WTC11 (cell line): ENCODE data around the gene IP6K2. TPM values are rescaled to one million over a fixed set of nuclear protein-coding genes. Genes with fewer than 3 reads are reported as not detected.

Experiments
- ATAC-seq: fragments of 200-7000 bp; cut with Tn5 transposase; 2 replicates; pipeline ENCODE4 v1.10.0; 2021; ENCODE audit warnings: mild to moderate bottlenecking, moderate library complexity
- CTCF ChIA-PET: fragments of 300-600 bp; sonication (Branson Sonifier 250); formaldehyde crosslinking; loops from one replicate; lab custom pipeline; 2021; ENCODE audit warnings: antibody characterized with exemption; lab: Charles Lee
- POLR2A ChIA-PET: fragments of 350-600 bp; sonication (Branson Sonifier 250); formaldehyde crosslinking; loops from one replicate; lab custom pipeline; 2021; ENCODE audit warnings: antibody characterized with exemption; lab: Charles Lee
- DNase-seq: peaks from one replicate; pipeline ENCODE4 v3.0.0; 2021; ENCODE audit warnings: low spot score
- H3K27ac Mint-ChIP-seq: 2 replicates; pipeline ENCODE4 v1.8.0; 2021; ENCODE audit warnings: mixed read lengths
- H3K27me3 Mint-ChIP-seq: 2 replicates; pipeline ENCODE4 v1.8.0; 2021; ENCODE audit warnings: low read depth, mild to moderate bottlenecking, moderate library complexity, mixed read lengths
- H3K36me3 Mint-ChIP-seq: 2 replicates; pipeline ENCODE4 v1.8.0; 2021; ENCODE audit warnings: mixed read lengths
- H3K4me1 Mint-ChIP-seq: 2 replicates; pipeline ENCODE4 v1.8.0; 2022; ENCODE audit warnings: mixed read lengths
- H3K4me3 Mint-ChIP-seq: 2 replicates; pipeline ENCODE4 v1.8.0; 2021; ENCODE audit warnings: mild to moderate bottlenecking, moderate library complexity, mixed read lengths
- H3K9me3 Mint-ChIP-seq: 2 replicates; pipeline ENCODE4 v1.8.0; 2021; ENCODE audit warnings: mixed read lengths
- ATF3 ChIP-seq: sonication (generic); formaldehyde crosslinking; conservative IDR thresholded peaks from 2 replicates; pipeline ENCODE4 v1.8.1; 2022; ENCODE audit warnings: mild to moderate bottlenecking, missing genetic modification reagents
- CREB1 ChIP-seq: sonication (generic); formaldehyde crosslinking; IDR thresholded peaks from 2 replicates; pipeline ENCODE4 v1.8.0; 2023; ENCODE audit warnings: mild to moderate bottlenecking, missing genetic modification reagents
- EMX1 ChIP-seq: fragments of 250-450 bp; sonication (Bioruptor Pico); IDR thresholded peaks from 2 replicates; pipeline ENCODE4 v1.8.0; 2021; ENCODE audit warnings: mild to moderate bottlenecking
- FOXK1 ChIP-seq: sonication (generic); formaldehyde crosslinking; IDR thresholded peaks from 2 replicates; pipeline ENCODE4 v1.8.0; 2022; ENCODE audit warnings: mild to moderate bottlenecking, moderate library complexity, missing genetic modification reagents
- GTF2I ChIP-seq: fragments of 250-450 bp; sonication (Bioruptor Pico); conservative IDR thresholded peaks from 2 replicates; pipeline ENCODE4 v1.4.0; 2021; ENCODE audit warnings: mild to moderate bottlenecking
- HMGA2 ChIP-seq: fragments of 250-450 bp; sonication (Bioruptor Pico); IDR thresholded peaks from 2 replicates; pipeline ENCODE4 v1.4.0; 2021; ENCODE audit warnings: mild to moderate bottlenecking, moderate library complexity
- IRF2 ChIP-seq: sonication (generic); formaldehyde crosslinking; IDR thresholded peaks from 2 replicates; pipeline ENCODE4 v1.8.0; 2022; ENCODE audit warnings: low read depth, missing genetic modification reagents, borderline replicate concordance
- KAT7 ChIP-seq: sonication (generic); formaldehyde crosslinking; IDR thresholded peaks from 2 replicates; pipeline ENCODE4 v1.8.1; 2023; ENCODE audit warnings: missing genetic modification reagents, mild to moderate bottlenecking, borderline replicate concordance
- MAX ChIP-seq: sonication (generic); formaldehyde crosslinking; IDR thresholded peaks from 2 replicates; pipeline ENCODE4 v1.8.0; 2022; ENCODE audit warnings: mild to moderate bottlenecking, missing genetic modification reagents
- MLX ChIP-seq: sonication (generic); formaldehyde crosslinking; IDR thresholded peaks from 2 replicates; pipeline ENCODE4 v1.8.1; 2023; ENCODE audit warnings: mild to moderate bottlenecking, missing genetic modification reagents, moderate library complexity
- MXD4 ChIP-seq: fragments of 250-450 bp; sonication (Bioruptor Pico); IDR thresholded peaks from 2 replicates; pipeline ENCODE4 v1.8.0; 2021; ENCODE audit warnings: mild to moderate bottlenecking, moderate library complexity, borderline replicate concordance
- NFATC4 ChIP-seq: fragments of 250-450 bp; sonication (Bioruptor Pico); IDR thresholded peaks from 2 replicates; pipeline ENCODE4 v1.9.0; 2021; ENCODE audit warnings: mild to moderate bottlenecking
- NR3C1 ChIP-seq: sonication (generic); formaldehyde crosslinking; conservative IDR thresholded peaks from 2 replicates; pipeline ENCODE4 v1.8.1; 2023; ENCODE audit warnings: low read depth, mild to moderate bottlenecking, missing genetic modification reagents
- OVOL2 ChIP-seq: fragments of 250-450 bp; sonication (Bioruptor Pico); IDR thresholded peaks from 2 replicates; pipeline ENCODE4 v1.9.0; 2021; ENCODE audit warnings: mild to moderate bottlenecking, borderline replicate concordance
- SP1 ChIP-seq: sonication (generic); formaldehyde crosslinking; conservative IDR thresholded peaks from 2 replicates; pipeline ENCODE4 v1.8.1; 2022; ENCODE audit warnings: missing genetic modification reagents
- STAT6 ChIP-seq: sonication (generic); formaldehyde crosslinking; conservative IDR thresholded peaks from 2 replicates; pipeline ENCODE4 v1.8.1; 2023; ENCODE audit warnings: mild to moderate bottlenecking, low read depth, missing genetic modification reagents, moderate library complexity
- TEAD1 ChIP-seq: sonication (generic); formaldehyde crosslinking; IDR thresholded peaks from 2 replicates; pipeline ENCODE4 v1.8.0; 2022; ENCODE audit warnings: mild to moderate bottlenecking, missing genetic modification reagents
- TP53 ChIP-seq: sonication (generic); formaldehyde crosslinking; IDR thresholded peaks from 2 replicates; pipeline ENCODE4 v1.8.1; 2023; ENCODE audit warnings: mild to moderate bottlenecking, missing genetic modification reagents
- ZMAT4 ChIP-seq: fragments of 250-450 bp; sonication (Bioruptor Pico); IDR thresholded peaks from 2 replicates; pipeline ENCODE4 v1.9.0; 2021; ENCODE audit warnings: mild to moderate bottlenecking
- ZNF121 ChIP-seq: sonication (generic); formaldehyde crosslinking; IDR thresholded peaks from 2 replicates; pipeline ENCODE4 v1.8.0; 2023; ENCODE audit warnings: missing genetic modification reagents
- ZNF263 ChIP-seq: sonication (generic); formaldehyde crosslinking; IDR thresholded peaks from 2 replicates; pipeline ENCODE4 v1.8.1; 2022; ENCODE audit warnings: low read depth, mild to moderate bottlenecking, moderate library complexity, missing genetic modification reagents
- ZNF416 ChIP-seq: fragments of 250-450 bp; sonication (Bioruptor Pico); IDR thresholded peaks from 2 replicates; pipeline ENCODE4 v1.9.0; 2021; ENCODE audit warnings: mild to moderate bottlenecking, inconsistent platforms
- ZNF423 ChIP-seq: fragments of 250-450 bp; sonication (Bioruptor Pico); IDR thresholded peaks from 2 replicates; pipeline ENCODE4 v2.1.2; 2022; ENCODE audit warnings: mild to moderate bottlenecking, moderate library complexity
- ZNF532 ChIP-seq: fragments of 250-450 bp; sonication (Bioruptor Pico); IDR thresholded peaks from 2 replicates; pipeline ENCODE4 v1.9.0; 2021; ENCODE audit warnings: mild to moderate bottlenecking, borderline replicate concordance
- ZNF671 ChIP-seq: fragments of 250-450 bp; sonication (Bioruptor Pico); IDR thresholded peaks from 2 replicates; pipeline ENCODE4 v1.8.0; 2021; ENCODE audit warnings: mild to moderate bottlenecking
- total RNA-seq: library from RNA; stranded (reverse); gene quantifications from 3 replicates; pipeline ENCODE4 v1.2.3, GENCODE V29; 2021
- TF ChIP-seq, protein P1 (sequence below): sonication (generic); formaldehyde crosslinking; IDR thresholded peaks from 2 replicates; pipeline ENCODE4 v1.8.1; 2023; ENCODE audit warnings: mild to moderate bottlenecking, missing genetic modification reagents

The IP6K2 gene
- total RNA-seq, 1 experiment from 2014 or later, result 123 TPM

- Mint-ChIP-seq H3K4me3 (peak overlapping the region; percentile 88), H3K36me3 (peaks cover 32% of the 10 kb centered on the region), H3K9me3 (peaks cover 9% of the 10 kb centered on the region; the same call in 1 of the 2 replicates), H3K27ac (peak overlapping the region; percentile 100), H3K27me3 (no peaks in the 10 kb centered on the region), H3K4me1 (peaks cover 14% of the 10 kb centered on the region)
- CTCF ChIA-PET, result interaction anchor here (0.6 to 5.2 kb wide), 23 partner anchors 10 to 469 kb away, joined by 3 to 51 read pairs (median 4); partner anchors contain the start of genes IP6K2, LAMB2, NCKIPSD and NDUFAF3
- DNase-seq, result peak; percentile 99
- ATAC-seq, result peak; percentile 79
- POLR2A ChIA-PET, result interaction anchor here (0.6 to 4.4 kb wide), 12 partner anchors 12 to 457 kb away, joined by 3 to 41 read pairs (median 4); partner anchors contain the start of genes ARIH2, ATRIP, IP6K2 and NDUFAF3
- no peak for TF ChIP-seq NR3C1 (CRISPR knock-in tag)
- TF ChIP-seq ZNF263 (CRISPR knock-in tag), result peak; percentile 69; the same call in 1 of the 2 replicates
- TF ChIP-seq NFATC4 (CRISPR knock-in tag), result no peak
- TF ChIP-seq ZNF423, result 0 out of 2 replicates have a peak, but pooled peaks have one; percentile 17
- TF ChIP-seq TEAD1 (CRISPR knock-in tag), result peak; percentile 99
- no peak for TF ChIP-seq OVOL2
- TF ChIP-seq ZNF671, result peak; percentile 21; the same call in 1 of the 2 replicates
- TF ChIP-seq CREB1, result peak; percentile 15; the same call in 1 of the 2 replicates
- 0 out of 2 replicates have a peak, but pooled peaks have one; percentile 73 for TF ChIP-seq EMX1
- TF ChIP-seq ZNF532 (CRISPR knock-in tag), result peak; percentile 87
- 0 out of 2 replicates have a peak, but pooled peaks have one; percentile 11 for TF ChIP-seq ZNF416
- TF ChIP-seq MAX (CRISPR knock-in tag), result peak; percentile 98
- TF ChIP-seq GTF2I (CRISPR knock-in tag), result 0 out of 2 replicates have a peak, but pooled peaks have one; percentile 29
- peak; percentile 86 for TF ChIP-seq SP1 (CRISPR knock-in tag)
- TF ChIP-seq ZMAT4, result no peak; the same call in 1 of the 2 replicates
- TF ChIP-seq, protein P1, sequence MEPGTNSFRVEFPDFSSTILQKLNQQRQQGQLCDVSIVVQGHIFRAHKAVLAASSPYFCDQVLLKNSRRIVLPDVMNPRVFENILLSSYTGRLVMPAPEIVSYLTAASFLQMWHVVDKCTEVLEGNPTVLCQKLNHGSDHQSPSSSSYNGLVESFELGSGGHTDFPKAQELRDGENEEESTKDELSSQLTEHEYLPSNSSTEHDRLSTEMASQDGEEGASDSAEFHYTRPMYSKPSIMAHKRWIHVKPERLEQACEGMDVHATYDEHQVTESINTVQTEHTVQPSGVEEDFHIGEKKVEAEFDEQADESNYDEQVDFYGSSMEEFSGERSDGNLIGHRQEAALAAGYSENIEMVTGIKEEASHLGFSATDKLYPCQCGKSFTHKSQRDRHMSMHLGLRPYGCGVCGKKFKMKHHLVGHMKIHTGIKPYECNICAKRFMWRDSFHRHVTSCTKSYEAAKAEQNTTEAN, result peak; percentile 98
- TF ChIP-seq KAT7, result no peak
- TF ChIP-seq MLX, result no peak
- 0 out of 2 replicates have a peak, but pooled peaks have one; percentile 48 for TF ChIP-seq STAT6 (CRISPR knock-in tag)
- no peak for TF ChIP-seq HMGA2 (CRISPR knock-in tag)
- peak; percentile 96 for TF ChIP-seq FOXK1 (CRISPR knock-in tag)
- TF ChIP-seq IRF2, result peak; percentile 73; the same call in 1 of the 2 replicates
- no peak for TF ChIP-seq ZNF121 (CRISPR knock-in tag)
- no peak for TF ChIP-seq MXD4 (CRISPR knock-in tag)
- peak; percentile 95 for TF ChIP-seq TP53
- TF ChIP-seq ATF3 (CRISPR knock-in tag), result peak; percentile 83
Observed at GRCh38 chr3:48663489-48664312, 53.3 kb downstream of the IP6K2 start.
